ENCODE results near the gene TMEM258. TPM values are rescaled to one million over a fixed set of nuclear protein-coding genes. Genes with fewer than 3 reads are reported as not detected.

TMEM258 gene
- polyA plus RNA-seq, 1 of the 3 experiments (the other 2 are of a cell fraction): 454 TPM

- TF ChIP-seq ZBTB33 (IDR thresholded peaks at IDR 0.05; ENCODE audit: borderline replicate concordance, low read depth) (no peak), REST (IDR thresholded peaks at IDR 0.05; ENCODE audit: low read depth, low read length) (no peak), RCOR1 (IDR thresholded peaks at IDR 0.05; ENCODE audit: low read length) (no peak), GATA2 (CRISPR knock-in tag; IDR thresholded peaks at IDR 0.05) (no peak), USF2 (IDR thresholded peaks at IDR 0.05; ENCODE audit: borderline replicate concordance, low read depth, low read length) (no peak), EP300 (IDR thresholded peaks at IDR 0.05; ENCODE audit: borderline replicate concordance in 1 of 2, low read depth in 1 of 2, low read length in 1 of 2) (no peak), SIN3A (IDR thresholded peaks at IDR 0.05; ENCODE audit: borderline replicate concordance, low read depth, low read length) (no peak), ELF1 (IDR thresholded peaks at IDR 0.05) (no peak)
These were observed 18.3 kb upstream of the TMEM258 start (continued) for GRCh38 chr11:61810671-61811175.

GRCh38 chr11:61806785-61807184, 14.4 kb upstream of the TMEM258 start:
- ChIA-PET POLR2A (interaction anchor here (0.9 kb wide), 1 partner anchor 9 kb away, joined by 3 read pairs; no protein-coding TSS in a partner anchor), CTCF (interaction anchor here (1.2 to 3.5 kb wide), 10 partner anchors 7 to 301 kb away, joined by 3 to 21 read pairs (median 8); partner anchors contain the start of gene FADS2)
- no peaks in the 10 kb centered on the region for H3K4me1 ChIP-seq (ENCODE audit: control insufficient read depth in 1 of 2, insufficient read depth in 2 of 2, low read depth in 1 of 2, low read length in 1 of 2)
- DNase-seq: no peak
- H3K4me3 ChIP-seq (ENCODE audit: low read depth in 2 of 2, low read length in 1 of 2): no peak overlapping the region
- H3K27ac ChIP-seq (ENCODE audit: low read depth in 2 of 2, low read length in 1 of 2): no peak overlapping the region
- H3K9ac ChIP-seq: no peak overlapping the region
- H3K79me2 ChIP-seq (ENCODE audit: insufficient read depth): no peaks in the 10 kb centered on the region; the same call in 1 of the 2 replicates
- 90% methylated on average over 5 of the region's 5 CpGs for WGBS (ENCODE audit: low lambda C conversion rate)
- no peak overlapping the region for H3K4me2 ChIP-seq
- H3K36me3 ChIP-seq (replicated peaks in 1 of 2; ENCODE audit: control insufficient read depth in 1 of 2, insufficient read depth in 2 of 2, low read length in 1 of 2): peaks cover 18 to 69% of the 10 kb centered on the region in 2 experiments
- no peaks in the 10 kb centered on the region for H4K20me1 ChIP-seq (ENCODE audit: insufficient read depth)
- no peaks in the 10 kb centered on the region for H3K9me3 ChIP-seq
- no peak overlapping the region for H2AFZ ChIP-seq (ENCODE audit: low read depth)
- no peaks in the 10 kb centered on the region for H3K9me2 ChIP-seq
- no peaks in the 10 kb centered on the region for H3K27me3 ChIP-seq (ENCODE audit: insufficient read depth)
- no peaks in the 10 kb centered on the region for H3F3A ChIP-seq (replicated peaks; ENCODE audit: insufficient read depth)
- TF ChIP-seq JUND (IDR thresholded peaks at IDR 0.05): no peak
- no peak for TF ChIP-seq ZBTB33 (IDR thresholded peaks at IDR 0.05; ENCODE audit: borderline replicate concordance, low read depth)
- TF ChIP-seq NRF1 (IDR thresholded peaks at IDR 0.05; ENCODE audit: low read depth, low read length): no peak
- no peak for TF ChIP-seq SMC3 (IDR thresholded peaks at IDR 0.05; ENCODE audit: low read depth, low read length)
- no peak for TF ChIP-seq IRF3 (IDR thresholded peaks at IDR 0.05; ENCODE audit: low read depth, low read length)
- TF ChIP-seq REST (IDR thresholded peaks at IDR 0.05; ENCODE audit: low read depth, low read length): no peak
- TF ChIP-seq USF2 (IDR thresholded peaks at IDR 0.05; ENCODE audit: borderline replicate concordance, low read depth, low read length): no peak
- TF ChIP-seq EZH2phosphoT487 (IDR thresholded peaks at IDR 0.05; ENCODE audit: borderline replicate concordance, low read depth): no peak

Data from SK-N-SH (cell line).